Renal cortical epithelial cell (primary cell): Measurements from ENCODE around the gene DENND4C. TPM values are rescaled to one million over a fixed set of nuclear protein-coding genes. Genes with fewer than 3 reads are reported as not detected.
"Not testable (repeated sequence)": the region's sequence is repeated elsewhere in the genome, so short reads cannot be mapped to it uniquely, and the experiment has no call there.

Experiments
- DNase-seq: peaks from one replicate; pipeline ENCODE4 v3.0.0-alpha.2; 2011; ENCODE audit warnings: low read depth
- total RNA-seq: library from RNA; depleted of rRNA; stranded (reverse); fragments of >200 nt; gene quantifications from 2 replicates; pipeline ENCODE4 v1.2.3, GENCODE V29; 2014

The DENND4C gene
- total RNA-seq, 1 donor from 2014 or later = 155 TPM

- DNase-seq = no peak
These were observed 179.7 kb downstream of the DENND4C start for GRCh38 chr9:19410195-19410503.

- no peak for DNase-seq
These were observed 180.1 kb downstream of the DENND4C start for GRCh38 chr9:19410594-19410993.

- no peak for DNase-seq
These were observed 180.8 kb downstream of the DENND4C start for GRCh38 chr9:19411316-19411715.

GRCh38 chr9:19413456-19413855 is 183.0 kb downstream of the DENND4C start:
- not testable (repeated sequence) for DNase-seq

GRCh38 chr9:19416143-19416542 is 185.7 kb downstream of the DENND4C start:
- no peak for DNase-seq

- no peak for DNase-seq
These were observed 190.4 kb downstream of the DENND4C start for GRCh38 chr9:19420877-19421276.

Other genes starting within 250 kb of the DENND4C start
- gene SAXO1, start 197.5 kb upstream of the DENND4C start, total RNA-seq = under 0.01 TPM in 1 of 2 replicates, not detected in the other
- 22.2 and 76.9 TPM in 2 replicates for gene RRAGA, start 181.3 kb upstream of the DENND4C start, total RNA-seq
- gene HAUS6, start 127.8 kb upstream of the DENND4C start, total RNA-seq = 19.6 and 29.0 TPM in 2 replicates
- gene PLIN2, start 103.2 kb upstream of the DENND4C start, total RNA-seq = 57.3 and 148 TPM in 2 replicates
- 1,466 and 1,475 TPM in 2 replicates for gene RPS6, start 149.5 kb downstream of the DENND4C start, total RNA-seq
- gene ACER2, start 178.3 kb downstream of the DENND4C start, total RNA-seq = 4.5 and 13.4 TPM in 2 replicates